Nephron (organoid): ENCODE measurements around the gene PLEKHA5.

Source experiments
- H3K27ac Mint-ChIP-seq, 3 experiments: 2 replicates each; pipeline ENCODE4 v1.8.0; 2020; ENCODE audit warnings: mixed read lengths in 3 of 3, mild to moderate bottlenecking in 2 of 3, moderate library complexity in 1 of 3
- H3K27me3 Mint-ChIP-seq: 2 replicates; pipeline ENCODE4 v1.8.0; 2021; ENCODE audit warnings: low read depth, mild to moderate bottlenecking, moderate library complexity, mixed read lengths
- H3K36me3 Mint-ChIP-seq: 2 replicates; pipeline ENCODE4 v1.8.0; 2020; ENCODE audit warnings: low read depth, mixed read lengths
- H3K4me1 Mint-ChIP-seq: 2 replicates; pipeline ENCODE4 v1.8.0; 2020; ENCODE audit warnings: mixed read lengths
- H3K4me3 Mint-ChIP-seq, 3 experiments: 2 replicates each; pipeline ENCODE4 v1.8.0; 2020; ENCODE audit warnings: mild to moderate bottlenecking in 3 of 3, mixed read lengths in 3 of 3, moderate library complexity in 2 of 3
- H3K9me3 Mint-ChIP-seq: 2 replicates; pipeline ENCODE4 v1.8.0; 2020; ENCODE audit warnings: mixed read lengths
- CTCF ChIP-seq, 3 experiments: fragments of 200-600 bp; sonication (generic); IDR thresholded peaks; one replicate each; pipeline ENCODE4 v1.5.0; 2021; ENCODE audit warnings: antibody characterized with exemption in 3 of 3; ENCODE audit not compliant: unreplicated experiment in 3 of 3

PLEKHA5 gene

GRCh38 chr12:19158923-19159322 is 29.4 kb downstream of the PLEKHA5 start:
- no peak for TF ChIP-seq CTCF (IDR thresholded peaks at IDR 0.05; ENCODE audit: unreplicated experiment in 3 of 3)
- Mint-ChIP-seq H3K27me3 (no peaks in the 10 kb centered on the region), H3K4me1 (peaks cover 29% of the 10 kb centered on the region), H3K4me3 (no peak overlapping the region), H3K27ac (peak overlapping the region; percentile 21 to 43 (median 30)), H3K36me3 (peaks cover 21% of the 10 kb centered on the region), H3K9me3 (no peaks in the 10 kb centered on the region)

- no peaks in the 10 kb centered on the region for H3K27me3 Mint-ChIP-seq
Measured at GRCh38 chr12:19161216-19161615, 31.7 kb downstream of the PLEKHA5 start.

GRCh38 chr12:19165451-19165850 is 35.9 kb downstream of the PLEKHA5 start:
- Mint-ChIP-seq H3K4me1 (peaks cover 38% of the 10 kb centered on the region), H3K27ac (peak overlapping the region; percentile 33 to 69 (median 68)), H3K36me3 (peaks cover 13% of the 10 kb centered on the region), H3K27me3 (no peaks in the 10 kb centered on the region), H3K4me3 (no peak overlapping the region), H3K9me3 (no peaks in the 10 kb centered on the region)
- TF ChIP-seq CTCF (IDR thresholded peaks at IDR 0.05; ENCODE audit: unreplicated experiment in 3 of 3): no peak

More at GRCh38 chr12:19161216-19161615, 31.7 kb downstream of the PLEKHA5 start:
- H3K27ac Mint-ChIP-seq: peak overlapping the region; percentile 40 to 83 (median 65)
- peaks cover 35% of the 10 kb centered on the region for H3K4me1 Mint-ChIP-seq
- H3K4me3 Mint-ChIP-seq: peak overlapping the region in 1 of 3 experiments; percentile 41
- no peak for TF ChIP-seq CTCF (IDR thresholded peaks at IDR 0.05; ENCODE audit: unreplicated experiment in 3 of 3)
- H3K9me3 Mint-ChIP-seq: no peaks in the 10 kb centered on the region
- peaks cover 24% of the 10 kb centered on the region for H3K36me3 Mint-ChIP-seq

- H3K4me1 Mint-ChIP-seq: peaks cover 36% of the 10 kb centered on the region
- H3K27me3 Mint-ChIP-seq: no peaks in the 10 kb centered on the region
- peak overlapping the region; percentile 33 to 69 (median 68) for H3K27ac Mint-ChIP-seq
- no peak for TF ChIP-seq CTCF (IDR thresholded peaks at IDR 0.05; ENCODE audit: unreplicated experiment in 3 of 3)
- peak overlapping the region in 1 of 3 experiments; percentile 11 for H3K4me3 Mint-ChIP-seq
- H3K9me3 Mint-ChIP-seq: no peaks in the 10 kb centered on the region
- peaks cover 16% of the 10 kb centered on the region for H3K36me3 Mint-ChIP-seq
Measured at GRCh38 chr12:19166387-19166786, 36.9 kb downstream of the PLEKHA5 start.

GRCh38 chr12:19166956-19167355 is 37.4 kb downstream of the PLEKHA5 start:
- Mint-ChIP-seq H3K27me3 (no peaks in the 10 kb centered on the region), H3K27ac (peak overlapping the region; percentile 68 to 74 (median 69)), H3K9me3 (no peaks in the 10 kb centered on the region), H3K36me3 (peaks cover 16% of the 10 kb centered on the region), H3K4me1 (peaks cover 33% of the 10 kb centered on the region), H3K4me3 (no peak overlapping the region)
- no peak for TF ChIP-seq CTCF (IDR thresholded peaks at IDR 0.05; ENCODE audit: unreplicated experiment in 3 of 3)

- no peak overlapping the region for H3K4me3 Mint-ChIP-seq
- no peaks in the 10 kb centered on the region for H3K9me3 Mint-ChIP-seq
- no peak for TF ChIP-seq CTCF (IDR thresholded peaks at IDR 0.05; ENCODE audit: unreplicated experiment in 3 of 3)
- peaks cover 23% of the 10 kb centered on the region for H3K36me3 Mint-ChIP-seq
- H3K4me1 Mint-ChIP-seq: peaks cover 33% of the 10 kb centered on the region
- peak overlapping the region; percentile 8 to 68 (median 28) for H3K27ac Mint-ChIP-seq
- H3K27me3 Mint-ChIP-seq: no peaks in the 10 kb centered on the region
Measured at GRCh38 chr12:19167708-19168107, 38.2 kb downstream of the PLEKHA5 start.
